SK-N-SH (cell line): ENCODE measurements around the gene VAMP7.

Experiments used
- CTCF ChIP-seq: fragments of 200-600 bp; sonication (generic); IDR thresholded peaks from 2 replicates; pipeline ENCODE4 v1.6.1; 2017; ENCODE audit warnings: antibody characterized with exemption, mild to moderate bottlenecking, moderate library complexity
- EZH2phosphoT487 ChIP-seq: fragments of 200-600 bp; sonication (generic); IDR thresholded peaks from 2 replicates; pipeline ENCODE4 v1.6.1; 2017; ENCODE audit warnings: low read depth, mixed run types, mild to moderate bottlenecking, antibody characterized with exemption, moderate library complexity, borderline replicate concordance
- NFIC ChIP-seq: IDR thresholded peaks from 2 replicates; pipeline ENCODE4 v1.4.0; 2012; ENCODE audit warnings: borderline replicate concordance
- POLR2AphosphoS5 ChIP-seq: IDR thresholded peaks from 2 replicates; pipeline ENCODE4 v1.6.1; 2012; ENCODE audit warnings: low read depth, low read length
- RAD21 ChIP-seq: IDR thresholded peaks from 2 replicates; pipeline ENCODE4 v1.6.1; 2012; ENCODE audit warnings: mild to moderate bottlenecking, low read length
- RCOR1 ChIP-seq: fragments of 150-350 bp; IDR thresholded peaks from 2 replicates; pipeline ENCODE4 v1.6.1; 2017; ENCODE audit warnings: antibody characterized with exemption, low read length
- REST ChIP-seq: IDR thresholded peaks from 2 replicates; pipeline ENCODE4 v1.6.1; 2012; ENCODE audit warnings: mild to moderate bottlenecking, low read depth, low read length, moderate library complexity
- TCF12 ChIP-seq: IDR thresholded peaks from 2 replicates; pipeline ENCODE4 v1.4.0; 2012

GRCh38 chrX:155953055-155953454 is 71.9 kb downstream of the VAMP7 start:
- no peak for TF ChIP-seq CTCF
- no peak for TF ChIP-seq RCOR1
- TF ChIP-seq NFIC, result no peak
- no peak for TF ChIP-seq REST
- no peak for TF ChIP-seq RAD21
- no peak for TF ChIP-seq TCF12
- no peak for TF ChIP-seq EZH2phosphoT487
- no peak for TF ChIP-seq POLR2AphosphoS5
